Karpas-422 (cell line): ENCODE measurements around the gene LIN28B. TPM values are rescaled to one million over a fixed set of nuclear protein-coding genes. Genes with fewer than 3 reads are reported as not detected.
"Not testable (repeated sequence)": the region's sequence is repeated elsewhere in the genome, so short reads cannot be mapped to it uniquely, and the experiment has no call there.

ENCODE experiments used
- DNase-seq: peaks from one replicate; pipeline ENCODE4 v3.0.0-alpha.2; 2015
- H2AFZ ChIP-seq: fragments of 200-600 bp; sonication (generic); 2 replicates; pipeline ENCODE4 v1.6.1; 2014; ENCODE audit warnings: antibody characterized with exemption, low read length, mixed read lengths
- H3K27ac ChIP-seq: fragments of 200-600 bp; sonication (generic); 2 replicates; pipeline ENCODE4 v1.5.1; 2014; ENCODE audit warnings: mild to moderate bottlenecking, low read length, moderate library complexity
- H3K27me3 ChIP-seq: fragments of 200-600 bp; sonication (generic); 2 replicates; pipeline ENCODE4 v1.6.1; 2014; ENCODE audit warnings: low read length, mixed read lengths
- H3K36me3 ChIP-seq: fragments of 200-600 bp; sonication (generic); 2 replicates; pipeline ENCODE4 v1.6.1; 2014; ENCODE audit warnings: low read length, mixed read lengths; ENCODE audit not compliant: insufficient read depth
- H3K4me1 ChIP-seq: fragments of 200-600 bp; sonication (generic); 2 replicates; pipeline ENCODE4 v1.6.1; 2014; ENCODE audit warnings: mild to moderate bottlenecking, low read length, mixed read lengths
- H3K4me2 ChIP-seq: fragments of 200-600 bp; sonication (generic); 2 replicates; pipeline ENCODE4 v1.6.1; 2014; ENCODE audit warnings: low read length, low read depth, mild to moderate bottlenecking; ENCODE audit not compliant: poor library complexity, severe bottlenecking
- H3K4me3 ChIP-seq: fragments of 200-600 bp; sonication (generic); 2 replicates; pipeline ENCODE4 v1.5.1; 2014; ENCODE audit warnings: mild to moderate bottlenecking, antibody characterized with exemption, low read length, mixed read lengths
- H3K79me2 ChIP-seq: fragments of 200-600 bp; sonication (generic); 2 replicates; pipeline ENCODE4 v1.6.1; 2014; ENCODE audit warnings: mild to moderate bottlenecking, low read length, mixed read lengths
- H3K9ac ChIP-seq: fragments of 200-600 bp; sonication (generic); 2 replicates; pipeline ENCODE4 v1.6.0; 2014; ENCODE audit warnings: low read length
- H3K9me2 ChIP-seq: fragments of 200-600 bp; sonication (generic), shearing (Covaris generic); replicated peaks from 2 replicates; pipeline ENCODE4 v1.6.0; 2014; ENCODE audit warnings: mild to moderate bottlenecking, low read length, moderate library complexity; ENCODE audit not compliant: insufficient read depth
- H3K9me3 ChIP-seq: fragments of 300-700, 200-600 bp; sonication (generic); 2 replicates; pipeline ENCODE4 v1.6.1; 2014; ENCODE audit warnings: low read length, mixed read lengths
- H4K20me1 ChIP-seq: fragments of 200-600 bp; sonication (generic); 2 replicates; pipeline ENCODE4 v1.6.1; 2014; ENCODE audit warnings: mild to moderate bottlenecking, antibody characterized with exemption, low read length, low read depth; ENCODE audit not compliant: insufficient read depth
- total RNA-seq: library from RNA; depleted of rRNA; stranded (reverse); fragments of >200 nt; shearing (Covaris generic); gene quantifications from 2 replicates; pipeline ENCODE4 v1.2.3, GENCODE V29; 2014; ENCODE audit warnings: low replicate concordance

LIN28B gene
- total RNA-seq, 1 experiment from 2014 or later = 21.4 TPM

GRCh38 chr6:105066233-105066632, 109.3 kb downstream of the LIN28B start:
- no peak for DNase-seq

GRCh38 chr6:105066836-105067235, 109.9 kb downstream of the LIN28B start:
- Histone ChIP-seq H3K36me3 (no peaks in the 10 kb centered on the region; the same call in 1 of the 2 replicates), H3K79me2 (peaks cover 34% of the 10 kb centered on the region), H4K20me1 (no peaks in the 10 kb centered on the region), H2AFZ (no peak overlapping the region), H3K4me3 (no peak overlapping the region), H3K4me1 (peaks cover 4% of the 10 kb centered on the region; the same call in 1 of the 2 replicates), H3K27ac (no peak overlapping the region), H3K27me3 (no peaks in the 10 kb centered on the region), H3K9me2 (no peaks in the 10 kb centered on the region), H3K9me3 (no peaks in the 10 kb centered on the region), H3K4me2 (no peak overlapping the region), H3K9ac (no peak overlapping the region)
- DNase-seq = no peak

More at GRCh38 chr6:105066233-105066632, 109.3 kb downstream of the LIN28B start:
- no peaks in the 10 kb centered on the region for H3K9me3 ChIP-seq
- no peaks in the 10 kb centered on the region for H3K9me2 ChIP-seq
- H3K27ac ChIP-seq = no peak overlapping the region
- H3K79me2 ChIP-seq = peaks cover 31% of the 10 kb centered on the region
- no peak overlapping the region for H3K4me3 ChIP-seq
- no peaks in the 10 kb centered on the region; the same call in 1 of the 2 replicates for H3K36me3 ChIP-seq
- no peaks in the 10 kb centered on the region for H4K20me1 ChIP-seq
- H3K4me1 ChIP-seq = peaks cover 4% of the 10 kb centered on the region; the same call in 1 of the 2 replicates
- H3K4me2 ChIP-seq = no peak overlapping the region
- H3K9ac ChIP-seq = no peak overlapping the region
- no peak overlapping the region for H2AFZ ChIP-seq
- H3K27me3 ChIP-seq = no peaks in the 10 kb centered on the region

- DNase-seq = no peak
- Histone ChIP-seq H3K27ac (no peak overlapping the region), H3K4me3 (no peak overlapping the region), H3K27me3 (no peaks in the 10 kb centered on the region), H2AFZ (no peak overlapping the region), H3K9me2 (no peaks in the 10 kb centered on the region), H3K9ac (no peak overlapping the region), H3K9me3 (no peaks in the 10 kb centered on the region), H3K36me3 (no peaks in the 10 kb centered on the region; the same call in 1 of the 2 replicates), H3K4me2 (no peak overlapping the region), H4K20me1 (no peaks in the 10 kb centered on the region), H3K4me1 (peaks cover 4% of the 10 kb centered on the region; the same call in 1 of the 2 replicates), H3K79me2 (peaks cover 39% of the 10 kb centered on the region)
These were observed 110.4 kb downstream of the LIN28B start for GRCh38 chr6:105067329-105067728.

GRCh38 chr6:105068407-105068806, 111.5 kb downstream of the LIN28B start:
- Histone ChIP-seq H4K20me1 (no peaks in the 10 kb centered on the region), H3K27ac (no peak overlapping the region), H3K9me2 (no peaks in the 10 kb centered on the region), H3K79me2 (peaks cover 41% of the 10 kb centered on the region), H3K4me2 (no peak overlapping the region), H3K36me3 (no peaks in the 10 kb centered on the region), H3K9me3 (no peaks in the 10 kb centered on the region), H3K4me1 (peaks cover 4% of the 10 kb centered on the region; the same call in 1 of the 2 replicates), H3K9ac (no peak overlapping the region), H3K4me3 (no peak overlapping the region), H2AFZ (no peak overlapping the region), H3K27me3 (no peaks in the 10 kb centered on the region)
- DNase-seq = peak; percentile 29

GRCh38 chr6:105069821-105070445, 113.0 kb downstream of the LIN28B start:
- H3K9ac ChIP-seq = no peak overlapping the region
- no peak overlapping the region for H3K4me2 ChIP-seq
- no peaks in the 10 kb centered on the region for H3K36me3 ChIP-seq
- peaks cover 10% of the 10 kb centered on the region for H3K4me1 ChIP-seq
- no peak overlapping the region for H3K4me3 ChIP-seq
- no peaks in the 10 kb centered on the region for H4K20me1 ChIP-seq
- peaks cover 38% of the 10 kb centered on the region for H3K79me2 ChIP-seq
- H2AFZ ChIP-seq = no peak overlapping the region
- no peak overlapping the region for H3K27ac ChIP-seq
- no peaks in the 10 kb centered on the region for H3K9me3 ChIP-seq
- peak; percentile 37 for DNase-seq
- H3K27me3 ChIP-seq = no peaks in the 10 kb centered on the region
- no peaks in the 10 kb centered on the region for H3K9me2 ChIP-seq

GRCh38 chr6:105072798-105073199, 115.9 kb downstream of the LIN28B start:
- H3K4me2 ChIP-seq = no peak overlapping the region
- DNase-seq = peak; percentile 40
- no peak overlapping the region for H3K9ac ChIP-seq
- no peaks in the 10 kb centered on the region for H4K20me1 ChIP-seq
- H3K36me3 ChIP-seq = no peaks in the 10 kb centered on the region
- H3K27ac ChIP-seq = no peak overlapping the region
- H3K79me2 ChIP-seq = peaks cover 29% of the 10 kb centered on the region
- H2AFZ ChIP-seq = no peak overlapping the region
- no peaks in the 10 kb centered on the region for H3K9me2 ChIP-seq
- H3K9me3 ChIP-seq = no peaks in the 10 kb centered on the region
- peaks cover 32% of the 10 kb centered on the region for H3K4me1 ChIP-seq
- H3K4me3 ChIP-seq = no peak overlapping the region
- no peaks in the 10 kb centered on the region for H3K27me3 ChIP-seq

- peak overlapping the region; percentile 39; the same call in 1 of the 2 replicates for H3K27ac ChIP-seq
- no peaks in the 10 kb centered on the region for H3K27me3 ChIP-seq
- no peaks in the 10 kb centered on the region for H3K9me2 ChIP-seq
- peak overlapping the region; percentile 51 for H3K4me2 ChIP-seq
- no peaks in the 10 kb centered on the region for H3K9me3 ChIP-seq
- peaks cover 21% of the 10 kb centered on the region for H3K79me2 ChIP-seq
- H3K36me3 ChIP-seq = no peaks in the 10 kb centered on the region; the same call in 1 of the 2 replicates
- DNase-seq = peak; percentile 64
- no peak overlapping the region for H3K9ac ChIP-seq
- H4K20me1 ChIP-seq = no peaks in the 10 kb centered on the region
- no peak overlapping the region for H2AFZ ChIP-seq
- H3K4me3 ChIP-seq = no peak overlapping the region
- H3K4me1 ChIP-seq = peaks cover 56% of the 10 kb centered on the region
These were observed 118.3 kb downstream of the LIN28B start for GRCh38 chr6:105075210-105075609.

GRCh38 chr6:105076418-105076817, 119.5 kb downstream of the LIN28B start:
- not testable (repeated sequence) for H3K9ac ChIP-seq, H3K27ac ChIP-seq, H3K9me3 ChIP-seq, H3K27me3 ChIP-seq, DNase-seq, H2AFZ ChIP-seq, H3K4me3 ChIP-seq, H3K36me3 ChIP-seq, H3K4me2 ChIP-seq, H4K20me1 ChIP-seq, H3K9me2 ChIP-seq
- H3K4me1 ChIP-seq = peaks cover 64% of the 10 kb centered on the region
- peaks cover 21% of the 10 kb centered on the region for H3K79me2 ChIP-seq
